GM13976 (cell line): ENCODE results near the gene SLC38A10.

Experiments
- DNase-seq: peaks from one replicate; pipeline ENCODE4 v3.0.0; 2012; ENCODE audit warnings: low spot score
- in situ Hi-C: fragments of 300-500 bp; cut with MboI; formaldehyde crosslinking; loops from one replicate; pipeline ENCODE4 v1.12.0; 2022; ENCODE audit warnings: low sequenced_read_pairs, mixed read lengths, inconsistent platforms; ENCODE audit not compliant: unreplicated experiment
- TF ChIP-seq, protein P1 (sequence below): IDR thresholded peaks from 2 replicates; pipeline ENCODE4 v1.5.1; 2012; ENCODE audit warnings: borderline replicate concordance, mild to moderate bottlenecking; ENCODE audit not compliant: insufficient read depth; ENCODE audit errors: extremely low read depth, missing control alignments, control extremely low read depth

Gene SLC38A10

DNA sequence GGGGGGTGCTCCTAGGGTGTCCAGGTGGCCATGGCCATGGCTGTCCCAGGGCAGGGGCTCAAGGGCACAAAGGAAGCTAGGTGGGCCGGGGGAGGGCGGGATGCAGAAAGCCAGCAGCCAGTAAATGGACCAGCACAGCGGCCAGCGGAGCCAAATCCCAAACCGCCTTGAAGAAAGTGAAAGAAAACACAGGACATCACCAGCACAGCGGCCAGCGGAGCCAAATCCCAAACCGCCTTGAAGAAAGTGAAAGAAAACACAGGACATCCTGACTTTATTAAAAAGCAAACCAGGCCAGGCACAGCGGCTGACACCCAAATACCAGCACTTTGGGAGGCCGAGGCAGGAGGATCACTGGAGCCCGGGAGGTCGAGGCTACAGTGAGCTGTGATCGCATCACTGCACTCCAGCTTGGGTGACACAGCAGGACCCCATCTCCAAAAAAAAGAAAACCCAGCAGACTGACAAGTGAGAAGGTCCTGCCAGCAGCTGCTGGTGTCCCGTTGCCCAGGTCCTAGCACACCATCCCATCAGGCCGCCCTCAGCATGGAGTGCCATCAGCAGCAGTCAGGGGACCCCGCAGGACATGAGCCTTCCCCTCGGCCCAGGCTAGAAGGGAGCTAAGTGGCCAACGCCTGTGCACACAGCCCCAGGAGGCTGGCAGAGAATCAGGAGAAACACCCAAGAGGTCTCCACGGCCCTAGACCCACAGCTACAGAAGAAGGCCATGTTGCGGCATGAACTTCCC is 17.0 kb downstream of the SLC38A10 start:
- TF ChIP-seq, protein P1, sequence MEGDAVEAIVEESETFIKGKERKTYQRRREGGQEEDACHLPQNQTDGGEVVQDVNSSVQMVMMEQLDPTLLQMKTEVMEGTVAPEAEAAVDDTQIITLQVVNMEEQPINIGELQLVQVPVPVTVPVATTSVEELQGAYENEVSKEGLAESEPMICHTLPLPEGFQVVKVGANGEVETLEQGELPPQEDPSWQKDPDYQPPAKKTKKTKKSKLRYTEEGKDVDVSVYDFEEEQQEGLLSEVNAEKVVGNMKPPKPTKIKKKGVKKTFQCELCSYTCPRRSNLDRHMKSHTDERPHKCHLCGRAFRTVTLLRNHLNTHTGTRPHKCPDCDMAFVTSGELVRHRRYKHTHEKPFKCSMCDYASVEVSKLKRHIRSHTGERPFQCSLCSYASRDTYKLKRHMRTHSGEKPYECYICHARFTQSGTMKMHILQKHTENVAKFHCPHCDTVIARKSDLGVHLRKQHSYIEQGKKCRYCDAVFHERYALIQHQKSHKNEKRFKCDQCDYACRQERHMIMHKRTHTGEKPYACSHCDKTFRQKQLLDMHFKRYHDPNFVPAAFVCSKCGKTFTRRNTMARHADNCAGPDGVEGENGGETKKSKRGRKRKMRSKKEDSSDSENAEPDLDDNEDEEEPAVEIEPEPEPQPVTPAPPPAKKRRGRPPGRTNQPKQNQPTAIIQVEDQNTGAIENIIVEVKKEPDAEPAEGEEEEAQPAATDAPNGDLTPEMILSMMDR, result no peak
- no peak for DNase-seq
- in situ Hi-C loops, result no loop called here

DNA sequence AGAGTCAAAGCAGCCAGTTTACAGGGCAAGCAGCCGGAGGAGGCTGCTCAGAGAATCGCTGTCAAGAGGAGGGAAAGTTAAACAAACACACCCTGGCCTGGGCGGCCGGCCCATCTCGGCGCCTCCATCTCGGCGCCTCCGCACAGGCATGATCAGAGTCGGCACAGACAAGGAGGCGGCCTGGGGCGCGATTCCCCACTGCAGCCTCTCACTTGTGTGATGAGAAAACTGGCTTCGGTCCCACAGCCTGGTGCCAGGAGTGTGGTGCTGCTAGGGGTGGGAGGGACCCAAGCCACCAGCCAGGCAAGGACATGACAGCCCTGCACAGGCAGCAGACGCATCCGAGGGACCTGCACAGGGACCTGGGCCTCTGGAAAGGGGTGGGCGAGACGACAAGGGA is 17.7 kb downstream of the SLC38A10 start:
- in situ Hi-C loops, result no loop called here
- TF ChIP-seq, protein P1, result no peak
- DNase-seq, result no peak

DNA sequence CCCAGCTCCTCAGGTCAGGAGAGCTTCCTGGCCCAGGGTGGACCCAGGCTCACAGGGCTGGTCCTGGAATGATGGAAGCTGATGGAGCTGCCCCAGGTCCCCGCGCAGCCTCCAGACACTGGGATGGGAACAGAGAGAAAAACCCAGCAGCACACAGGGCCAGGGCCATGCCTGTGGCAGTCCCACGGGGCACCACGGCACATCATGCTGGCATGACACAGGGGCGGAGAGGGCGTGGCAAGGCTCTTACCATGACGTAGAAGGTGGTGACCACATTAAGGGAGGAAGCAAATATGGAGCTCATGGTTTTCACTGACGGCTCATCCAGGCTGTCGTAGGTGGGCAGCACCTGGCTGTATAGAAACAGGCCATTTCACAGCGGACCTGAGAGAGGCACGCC is 18.3 kb downstream of the SLC38A10 start:
- DNase-seq, result no peak
- in situ Hi-C loops, result no loop called here
- TF ChIP-seq, protein P1, result no peak

DNA sequence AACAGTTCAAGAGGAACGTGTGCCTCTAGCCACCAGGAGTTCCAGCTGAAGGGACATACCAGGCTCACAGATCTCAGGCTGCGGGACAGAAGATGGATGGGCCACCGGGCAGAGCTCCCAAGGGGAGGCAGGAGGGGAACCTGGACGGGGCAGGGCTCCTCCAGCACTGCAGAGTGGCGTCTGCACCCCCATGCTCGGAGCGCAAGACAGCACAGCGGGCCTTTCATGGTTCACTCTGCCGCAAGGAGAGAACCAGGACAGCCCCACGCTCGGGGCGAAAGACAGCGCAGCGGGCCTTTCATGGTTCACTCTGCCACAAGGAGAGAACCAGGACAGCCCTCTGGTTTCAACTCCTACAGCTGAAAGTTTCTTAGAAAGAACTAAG is 20.6 kb downstream of the SLC38A10 start:
- in situ Hi-C loops, result no loop called here
- DNase-seq, result no peak
- TF ChIP-seq, protein P1, result no peak

DNA sequence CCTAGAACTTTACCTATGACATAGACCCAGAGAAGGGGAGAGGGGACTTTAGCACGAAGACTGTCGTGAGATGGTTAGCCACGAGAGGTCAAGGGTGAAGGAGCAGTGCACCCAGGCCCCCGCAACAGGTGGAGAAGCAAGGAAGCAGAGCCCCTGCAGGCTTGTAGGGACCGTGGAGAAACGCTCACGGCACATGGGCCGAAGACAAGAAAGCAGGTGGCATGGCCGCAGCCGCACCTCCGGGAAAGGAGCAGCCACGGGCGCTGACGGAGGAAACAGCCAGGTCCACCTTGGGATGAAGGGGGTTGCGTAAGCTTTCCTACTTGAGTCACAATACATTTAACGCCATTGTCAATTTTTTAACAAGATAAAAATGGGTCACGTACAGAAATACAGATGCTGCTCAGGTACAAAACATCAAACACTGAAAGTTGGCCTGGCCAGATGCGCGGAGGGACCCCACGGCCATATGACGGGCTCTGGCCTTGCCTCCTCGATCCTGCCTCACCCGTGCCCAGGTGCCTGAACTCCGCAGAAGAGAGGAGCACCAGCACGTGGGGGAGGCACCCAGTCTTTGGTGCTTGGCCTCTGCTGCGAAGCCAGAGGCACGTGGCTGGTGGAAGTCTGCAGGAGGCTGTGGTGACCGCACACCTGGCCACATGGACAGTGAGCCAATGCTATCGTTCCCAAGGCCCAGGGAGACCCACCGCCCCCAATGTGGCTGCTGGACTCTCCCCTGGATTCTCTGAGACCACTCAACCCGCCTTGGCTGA is 21.2 kb downstream of the SLC38A10 start:
- no peak for DNase-seq
- TF ChIP-seq, protein P1, result no peak
- in situ Hi-C loops, result no loop called here

DNA sequence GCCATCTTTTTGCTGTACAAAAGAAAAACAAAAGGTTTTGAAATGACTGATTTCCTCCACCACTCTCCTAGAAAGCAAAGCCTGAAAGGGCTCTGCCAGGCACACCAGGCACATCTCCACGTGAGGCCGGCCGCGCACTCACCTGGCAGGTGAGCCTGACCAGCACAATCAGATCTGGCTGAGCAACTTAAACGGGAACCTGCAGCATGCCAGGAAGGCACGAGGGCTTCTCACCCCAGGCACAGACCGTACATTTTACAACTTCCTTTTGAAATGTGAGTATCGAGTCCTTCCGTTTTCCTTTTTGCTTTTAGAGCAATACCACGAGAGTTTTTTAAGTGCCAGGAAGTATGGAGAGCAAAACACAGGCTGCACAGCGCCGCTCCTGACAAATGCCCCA is 22.5 kb downstream of the SLC38A10 start:
- TF ChIP-seq, protein P1, result no peak
- in situ Hi-C loops, result no loop called here
- DNase-seq, result no peak
